AG04449 (cell line): ENCODE data around the gene ATAD3C.
"Not testable (repeated sequence)": the region's sequence is repeated elsewhere in the genome, so short reads cannot be mapped to it uniquely, and the experiment has no call there.

Experiments used
- CTCF ChIA-PET: fragments of 350-600 bp; formaldehyde crosslinking; extraction: SDS; loops from one replicate; lab custom pipeline; 2021; ENCODE audit warnings: antibody characterized with exemption; lab: Yijun Ruan, JAX
- POLR2A ChIA-PET: fragments of 400-600, 350-600 bp; formaldehyde crosslinking; extraction: SDS; loops from one replicate; lab custom pipeline; 2020; ENCODE audit warnings: antibody characterized with exemption, inconsistent platforms; lab: Yijun Ruan, JAX
- DNase-seq: peaks from one replicate; pipeline ENCODE4 v3.0.0-alpha.2; 2010; ENCODE audit warnings: low read depth, low spot score
- H3K4me3 ChIP-seq: 2 replicates; pipeline ENCODE4 v1.5.1; 2011; ENCODE audit warnings: low read depth, mild to moderate bottlenecking, control low read depth, low read length
- CTCF ChIP-seq: IDR thresholded peaks from one replicate; pipeline ENCODE4 v1.5.1; 2011; ENCODE audit warnings: mild to moderate bottlenecking, moderate library complexity, low read length, control low read depth, inconsistent platforms; ENCODE audit not compliant: insufficient read depth; ENCODE audit errors: missing control alignments

The ATAD3C gene

GRCh38 chr1:1460540-1461130 lies 11.1 kb downstream of the ATAD3C start:
- POLR2A ChIA-PET = no interaction called here
- no peak for TF ChIP-seq CTCF
- CTCF ChIA-PET = no interaction called here
- H3K4me3 ChIP-seq = no peak overlapping the region
- no peak for DNase-seq

- TF ChIP-seq CTCF = no peak
- ChIA-PET POLR2A (no interaction called here), CTCF (interaction anchor here (1.0 to 1.3 kb wide), 2 partner anchors 20 to 21 kb away, joined by 3 to 7 read pairs; no protein-coding TSS in a partner anchor)
- H3K4me3 ChIP-seq = no peak overlapping the region
- no peak for DNase-seq
These were observed 12.3 kb downstream of the ATAD3C start for GRCh38 chr1:1461721-1462317.

- ChIA-PET POLR2A (no interaction called here), CTCF (interaction anchor here (1.0 to 1.3 kb wide), 3 partner anchors 21 to 91 kb away, joined by 3 to 7 read pairs (median 3); no protein-coding TSS in a partner anchor)
- H3K4me3 ChIP-seq = no peak overlapping the region
- no peak for DNase-seq
- no peak for TF ChIP-seq CTCF
These were observed 13.0 kb downstream of the ATAD3C start for GRCh38 chr1:1462318-1462966.

DNA sequence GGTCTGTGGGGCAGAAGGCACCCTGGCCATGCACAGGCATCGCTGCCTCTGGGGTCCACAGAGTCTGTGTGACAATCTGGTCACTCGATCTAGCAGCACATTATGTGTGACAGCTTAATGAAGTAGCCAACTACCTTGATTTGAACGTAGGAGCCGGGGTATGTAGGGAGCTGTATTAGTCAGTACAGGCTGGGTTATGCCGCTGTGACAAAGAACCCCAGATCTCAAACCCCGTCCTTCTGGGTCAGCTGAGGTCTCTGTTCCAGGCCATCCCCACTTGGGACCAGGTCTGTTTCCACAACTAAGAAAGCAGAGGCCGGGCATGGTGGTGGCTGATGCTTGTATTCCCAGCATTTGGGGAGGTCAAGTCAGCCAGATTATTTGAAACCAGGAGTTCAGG lies 13.8 kb downstream of the ATAD3C start:
- TF ChIP-seq CTCF = no peak
- ChIA-PET POLR2A (no interaction called here), CTCF (interaction anchor here (1.2 to 1.3 kb wide), 2 partner anchors 22 to 92 kb away, joined by 3 read pairs; no protein-coding TSS in a partner anchor)
- no peak overlapping the region for H3K4me3 ChIP-seq
- DNase-seq = no peak

DNA sequence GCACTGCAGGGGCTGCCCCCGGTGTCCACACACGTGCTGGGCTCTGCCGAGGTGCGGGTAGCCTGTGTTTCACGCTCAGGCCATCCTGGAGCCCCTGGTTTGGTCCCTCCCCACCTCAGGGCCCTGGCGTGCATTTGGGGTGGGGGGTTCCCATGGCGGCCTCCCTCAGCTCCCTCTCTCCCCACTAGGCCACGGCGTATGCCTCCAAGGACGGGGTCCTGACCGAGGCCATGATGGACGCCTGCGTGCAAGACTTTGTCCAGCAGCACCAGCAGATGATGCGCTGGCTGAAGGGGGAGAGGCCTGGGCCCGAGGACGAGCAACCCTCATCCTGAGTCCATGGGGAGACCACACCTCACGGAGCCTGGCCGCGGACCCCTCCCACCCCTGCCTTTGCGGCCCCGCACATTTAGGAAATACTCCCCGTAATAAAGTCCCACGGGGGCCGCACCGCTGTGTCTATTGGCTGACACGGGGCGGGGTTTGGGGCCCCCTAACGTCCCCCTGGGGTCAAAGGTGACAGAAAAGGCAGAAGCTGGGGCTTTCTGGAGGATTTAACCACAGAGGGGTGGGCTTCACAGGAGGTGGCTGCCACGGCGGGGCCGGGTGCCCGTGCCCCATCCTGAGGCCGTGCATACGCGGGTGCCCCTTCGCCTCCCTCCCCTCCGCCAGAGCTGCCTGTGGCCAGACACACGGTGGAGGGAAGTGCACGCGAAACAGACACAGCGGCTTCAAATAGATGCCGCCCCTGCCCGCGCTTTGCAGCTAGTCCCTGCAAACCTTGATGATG lies 18.9 kb downstream of the ATAD3C start:
- CTCF ChIA-PET, POLR2A ChIA-PET, DNase-seq, H3K4me3 ChIP-seq: not testable (repeated sequence)

GRCh38 chr1:1470626-1471388 lies 21.3 kb downstream of the ATAD3C start:
- CTCF ChIA-PET = no interaction called here
- TF ChIP-seq CTCF = no peak
- POLR2A ChIA-PET = no interaction called here
- no peak for DNase-seq
- H3K4me3 ChIP-seq = peak overlapping the region; percentile 77
